Activated CD8-positive, alpha-beta memory T cell treated with anti-CD3 and anti-CD28 coated beads for 48 hours (primary cell): ENCODE results near the gene FASTKD3.

Experiments used
- DNase-seq, 3 experiments: peaks; one replicate each; pipeline ENCODE4 v3.0.0-alpha.2; 2020; ENCODE audit warnings: low read depth in 2 of 3, low spot score in 2 of 3

FASTKD3 gene

GRCh38 chr5:7881816-7882215 is 13.0 kb upstream of the FASTKD3 start:
- no peak for DNase-seq

- DNase-seq = no peak
These were observed 12.3 kb upstream of the FASTKD3 start for GRCh38 chr5:7881091-7881490.

- DNase-seq = no peak
These were observed 9.6 kb upstream of the FASTKD3 start for GRCh38 chr5:7878381-7878873.

- no peak for DNase-seq
These were observed 9.0 kb upstream of the FASTKD3 start for GRCh38 chr5:7877851-7878250.

- no peak for DNase-seq
These were observed 8.0 kb upstream of the FASTKD3 start for GRCh38 chr5:7876867-7877266.

GRCh38 chr5:7875151-7875550 is 6.3 kb upstream of the FASTKD3 start:
- DNase-seq = no peak

- DNase-seq = no peak
These were observed 5.8 kb upstream of the FASTKD3 start for GRCh38 chr5:7874639-7875038.

GRCh38 chr5:7873216-7873615 is 4.4 kb upstream of the FASTKD3 start:
- DNase-seq = no peak

- DNase-seq = no peak
These were observed 3.8 kb upstream of the FASTKD3 start for GRCh38 chr5:7872517-7873130.

GRCh38 chr5:7871653-7872052 is 2.8 kb upstream of the FASTKD3 start:
- DNase-seq = no peak

GRCh38 chr5:7869474-7870136 is 774 bp upstream of the FASTKD3 start:
- DNase-seq = no peak

GRCh38 chr5:7868427-7868772 is 431 bp downstream of the FASTKD3 start:
- DNase-seq = no peak

- DNase-seq = no peak
These were observed 1.6 kb downstream of the FASTKD3 start for GRCh38 chr5:7867260-7867659.

GRCh38 chr5:7866196-7866595 is 2.6 kb downstream of the FASTKD3 start:
- DNase-seq = no peak

- DNase-seq = no peak
These were observed 10.8 kb downstream of the FASTKD3 start for GRCh38 chr5:7857926-7858632.

- DNase-seq = no peak
These were observed 11.5 kb downstream of the FASTKD3 start for GRCh38 chr5:7857361-7857760.

- no peak for DNase-seq
These were observed 12.0 kb downstream of the FASTKD3 start for GRCh38 chr5:7856855-7857254.

- no peak for DNase-seq
These were observed 13.2 kb downstream of the FASTKD3 start for GRCh38 chr5:7855611-7856010.

GRCh38 chr5:7852988-7853387 is 15.8 kb downstream of the FASTKD3 start:
- no peak for DNase-seq

- DNase-seq = no peak
These were observed 16.3 kb downstream of the FASTKD3 start for GRCh38 chr5:7852542-7852941.

GRCh38 chr5:7851617-7852289 is 17.1 kb downstream of the FASTKD3 start:
- no peak for DNase-seq

GRCh38 chr5:7851240-7851592 is 17.6 kb downstream of the FASTKD3 start:
- DNase-seq = no peak
